ENCODE data around the gene SBSN.

- no peak for TF ChIP-seq POLR2A (conservative IDR thresholded peaks at IDR 0.05)
- no peak for TF ChIP-seq ETS1 (conservative IDR thresholded peaks at IDR 0.05; ENCODE audit: control insufficient read depth, low read depth, low read length)
- TF ChIP-seq POLR2AphosphoS5 (IDR thresholded peaks at IDR 0.05; ENCODE audit: control insufficient read depth, insufficient read depth, low read depth, low read length) = no peak
- TF ChIP-seq SIX5 (IDR thresholded peaks at IDR 0.05; ENCODE audit: borderline replicate concordance in 1 of 2, insufficient read depth in 1 of 2, low read depth in 1 of 2, low read length in 2 of 2) = no peak
- TF ChIP-seq ZBTB2 (IDR thresholded peaks at IDR 0.05) = no peak
- no peak for TF ChIP-seq MXI1 (IDR thresholded peaks at IDR 0.05; ENCODE audit: low read depth, low read length)
- no peak for TF ChIP-seq HDAC2 (IDR thresholded peaks at IDR 0.05)
- no peak for TF ChIP-seq C11orf30 (IDR thresholded peaks at IDR 0.05; ENCODE audit: low read depth)
- TF ChIP-seq CEBPZ (IDR thresholded peaks at IDR 0.05; ENCODE audit: borderline replicate concordance, low read depth, low read length) = no peak
- TF ChIP-seq SRF (CRISPR knock-in tag; IDR thresholded peaks at IDR 0.05) = no peak
- TF ChIP-seq USF2 (CRISPR knock-in tag; IDR thresholded peaks at IDR 0.05) = no peak
- no peak for TF ChIP-seq IRF2 (CRISPR knock-in tag; IDR thresholded peaks at IDR 0.05)
- TF ChIP-seq CTCF (IDR thresholded peaks at IDR 0.05 in 2 of 3, conservative IDR thresholded peaks at IDR 0.05 in 1 of 3; ENCODE audit: insufficient read depth in 2 of 3, low read depth in 1 of 3, low read length in 3 of 3) = no peak
- TF ChIP-seq BRCA1 (IDR thresholded peaks at IDR 0.05) = no peak
- no peak for TF ChIP-seq BRCA1 (CRISPR knock-in tag; IDR thresholded peaks at IDR 0.05)
Measured at GRCh38 chr19:35511337-35511736, 16.8 kb downstream of the SBSN start.

Measured in K562 (cell line).